Measurements from ENCODE around the gene HS3ST3B1. TPM values are rescaled to one million over a fixed set of nuclear protein-coding genes. Genes with fewer than 3 reads are reported as not detected.

The HS3ST3B1 gene
- total RNA-seq, 1 experiment from 2014 or later, result 0.33 TPM

DNA sequence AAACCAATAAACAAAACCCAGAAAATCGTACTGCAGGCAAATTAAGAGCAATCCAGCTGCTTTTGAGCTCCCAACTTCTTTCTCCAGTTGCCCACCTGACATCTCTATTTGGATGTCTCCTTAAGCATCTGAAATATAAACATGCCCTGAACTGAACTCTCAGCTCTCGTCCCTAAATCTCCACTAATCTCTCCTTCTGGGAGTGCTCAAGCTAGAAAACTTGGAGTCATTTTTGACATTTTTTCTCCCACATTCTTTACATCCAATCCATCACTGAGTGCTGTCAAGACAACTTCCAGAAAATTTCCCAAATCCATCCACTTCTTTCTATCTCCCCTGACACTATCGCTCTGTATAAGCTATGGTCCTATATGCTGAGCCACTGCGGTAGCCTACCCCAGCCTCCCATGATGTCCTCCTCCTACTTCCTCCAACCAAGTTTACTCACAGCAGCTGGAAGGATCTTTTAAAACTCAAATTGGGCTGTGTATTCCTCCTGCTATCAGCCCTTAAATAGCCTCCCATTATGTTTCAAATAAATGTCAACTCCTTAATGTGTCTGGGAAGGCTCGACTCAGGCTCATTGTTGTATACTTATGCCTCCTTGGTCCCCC lies 53.1 kb downstream of the HS3ST3B1 start:
- H3K27me3 ChIP-seq (ENCODE audit: low read length), result peaks cover 56% of the 10 kb centered on the region
- no peaks in the 10 kb centered on the region for H3K36me3 ChIP-seq (ENCODE audit: low read depth, low read length)
- H3K9ac ChIP-seq (ENCODE audit: low read length), result no peak overlapping the region
- ChIA-PET CTCF (no interaction called here), POLR2A (ENCODE audit: unreplicated experiment) (no interaction called here)
- BruUV-seq (replicated peaks), result no TSS peak
- H3K4me2 ChIP-seq (ENCODE audit: low read length), result no peak overlapping the region
- no peak overlapping the region for H2AFZ ChIP-seq (ENCODE audit: low read length)
- no peaks in the 10 kb centered on the region for H3K4me1 ChIP-seq (ENCODE audit: insufficient read depth, low read length)
- no peaks in the 10 kb centered on the region for H3K79me2 ChIP-seq (ENCODE audit: low read length)
- H3F3A ChIP-seq (ENCODE audit: low read length, unreplicated experiment), result no peaks in the 10 kb centered on the region
- no peak for DNase-seq
- intact Hi-C loops (cut with micrococcal nuclease), result no loop called here
- H3K9me2 ChIP-seq (replicated peaks; ENCODE audit: low read length), result no peaks in the 10 kb centered on the region
- TF ChIP-seq EZH2 (IDR thresholded peaks at IDR 0.05; ENCODE audit: low read length, unreplicated experiment) (no peak), EZH2phosphoT487 (IDR thresholded peaks at IDR 0.05; ENCODE audit: borderline replicate concordance, low read length) (no peak)
- TF ChIP-seq, protein P1, sequence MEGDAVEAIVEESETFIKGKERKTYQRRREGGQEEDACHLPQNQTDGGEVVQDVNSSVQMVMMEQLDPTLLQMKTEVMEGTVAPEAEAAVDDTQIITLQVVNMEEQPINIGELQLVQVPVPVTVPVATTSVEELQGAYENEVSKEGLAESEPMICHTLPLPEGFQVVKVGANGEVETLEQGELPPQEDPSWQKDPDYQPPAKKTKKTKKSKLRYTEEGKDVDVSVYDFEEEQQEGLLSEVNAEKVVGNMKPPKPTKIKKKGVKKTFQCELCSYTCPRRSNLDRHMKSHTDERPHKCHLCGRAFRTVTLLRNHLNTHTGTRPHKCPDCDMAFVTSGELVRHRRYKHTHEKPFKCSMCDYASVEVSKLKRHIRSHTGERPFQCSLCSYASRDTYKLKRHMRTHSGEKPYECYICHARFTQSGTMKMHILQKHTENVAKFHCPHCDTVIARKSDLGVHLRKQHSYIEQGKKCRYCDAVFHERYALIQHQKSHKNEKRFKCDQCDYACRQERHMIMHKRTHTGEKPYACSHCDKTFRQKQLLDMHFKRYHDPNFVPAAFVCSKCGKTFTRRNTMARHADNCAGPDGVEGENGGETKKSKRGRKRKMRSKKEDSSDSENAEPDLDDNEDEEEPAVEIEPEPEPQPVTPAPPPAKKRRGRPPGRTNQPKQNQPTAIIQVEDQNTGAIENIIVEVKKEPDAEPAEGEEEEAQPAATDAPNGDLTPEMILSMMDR (conservative IDR thresholded peaks at IDR 0.05; ENCODE audit: low read depth, low read length), result no peak
- H3K9me3 ChIP-seq (ENCODE audit: low read length), result no peaks in the 10 kb centered on the region
- no peak overlapping the region for H3K27ac ChIP-seq (ENCODE audit: low read length)
- ATAC-seq, result no peak
- no peak overlapping the region for H3K4me3 ChIP-seq (ENCODE audit: low read length)
- no peaks in the 10 kb centered on the region for H4K20me1 ChIP-seq (ENCODE audit: low read length)

DNA sequence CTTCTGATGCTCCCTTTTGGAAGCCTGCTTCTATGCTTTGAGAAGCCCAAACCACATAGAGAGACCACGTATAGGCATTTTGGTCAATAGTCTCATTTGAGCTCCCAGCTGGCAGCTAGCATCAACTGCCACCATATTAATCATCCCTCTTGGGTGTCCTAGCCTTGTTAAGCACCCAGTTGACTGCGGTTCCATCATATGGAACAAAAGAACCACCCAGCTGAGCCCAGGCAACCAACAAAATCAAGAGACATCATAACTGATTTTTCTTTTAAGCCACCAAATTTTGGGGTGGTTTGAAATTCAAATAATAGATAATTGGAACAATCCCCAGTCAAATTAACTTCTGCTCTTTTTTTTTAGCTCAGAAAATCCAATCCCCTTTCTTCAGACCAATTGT lies 53.9 kb downstream of the HS3ST3B1 start:
- Histone ChIP-seq H3K4me1 (ENCODE audit: insufficient read depth, low read length) (no peaks in the 10 kb centered on the region), H3K79me2 (ENCODE audit: low read length) (no peaks in the 10 kb centered on the region), H3K9me2 (replicated peaks; ENCODE audit: low read length) (no peaks in the 10 kb centered on the region), H3K9me3 (ENCODE audit: low read length) (no peaks in the 10 kb centered on the region), H2AFZ (ENCODE audit: low read length) (no peak overlapping the region), H3K36me3 (ENCODE audit: low read depth, low read length) (no peaks in the 10 kb centered on the region), H3K4me2 (ENCODE audit: low read length) (no peak overlapping the region), H4K20me1 (ENCODE audit: low read length) (no peaks in the 10 kb centered on the region), H3K27ac (ENCODE audit: low read length) (no peak overlapping the region), H3K9ac (ENCODE audit: low read length) (no peak overlapping the region), H3F3A (ENCODE audit: low read length, unreplicated experiment) (no peaks in the 10 kb centered on the region), H3K27me3 (ENCODE audit: low read length) (peaks cover 49% of the 10 kb centered on the region), H3K4me3 (ENCODE audit: low read length) (no peak overlapping the region)
- no peak for DNase-seq
- POLR2A ChIA-PET (ENCODE audit: unreplicated experiment), result no interaction called here
- BruUV-seq (replicated peaks), result no TSS peak
- ATAC-seq, result no peak
- TF ChIP-seq EZH2phosphoT487 (IDR thresholded peaks at IDR 0.05; ENCODE audit: borderline replicate concordance, low read length) (no peak), EZH2 (IDR thresholded peaks at IDR 0.05; ENCODE audit: low read length, unreplicated experiment) (no peak)
- TF ChIP-seq, protein P1 (conservative IDR thresholded peaks at IDR 0.05; ENCODE audit: low read depth, low read length), result no peak
- CTCF ChIA-PET, result no interaction called here
- intact Hi-C loops (cut with micrococcal nuclease), result no loop called here

DNA sequence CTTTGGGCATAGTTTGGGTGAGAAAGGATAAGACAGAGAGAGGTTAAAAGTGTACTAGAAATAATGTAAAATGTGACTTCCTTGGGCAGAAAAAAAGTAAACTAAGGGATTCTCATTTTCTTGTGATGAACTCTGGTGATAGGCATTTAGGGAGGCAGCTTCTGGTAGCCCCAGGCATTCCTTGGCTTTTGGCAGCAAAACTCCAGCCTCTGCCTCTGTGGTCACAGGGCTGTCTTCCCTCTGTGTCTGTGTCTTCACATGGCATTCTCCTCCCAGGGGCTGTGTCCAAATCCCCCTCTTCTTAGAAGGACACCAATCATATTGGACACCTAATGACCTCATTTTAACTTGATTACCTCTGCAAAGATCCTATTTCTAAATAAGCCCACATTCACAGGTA lies 54.7 kb downstream of the HS3ST3B1 start:
- BruUV-seq (replicated peaks), result no TSS peak
- H3K9ac ChIP-seq (ENCODE audit: low read length), result no peak overlapping the region
- H3K9me2 ChIP-seq (replicated peaks; ENCODE audit: low read length), result no peaks in the 10 kb centered on the region
- H3K9me3 ChIP-seq (ENCODE audit: low read length), result no peaks in the 10 kb centered on the region
- ATAC-seq, result no peak
- H3K79me2 ChIP-seq (ENCODE audit: low read length), result no peaks in the 10 kb centered on the region
- H4K20me1 ChIP-seq (ENCODE audit: low read length), result no peaks in the 10 kb centered on the region
- no peak overlapping the region for H3K4me2 ChIP-seq (ENCODE audit: low read length)
- no peak for DNase-seq
- CTCF ChIA-PET, result no interaction called here
- POLR2A ChIA-PET (ENCODE audit: unreplicated experiment), result no interaction called here
- intact Hi-C loops (cut with micrococcal nuclease), result no loop called here
- no peak overlapping the region for H3K4me3 ChIP-seq (ENCODE audit: low read length)
- no peak overlapping the region for H2AFZ ChIP-seq (ENCODE audit: low read length)
- H3F3A ChIP-seq (ENCODE audit: low read length, unreplicated experiment), result no peaks in the 10 kb centered on the region
- TF ChIP-seq EZH2phosphoT487 (IDR thresholded peaks at IDR 0.05; ENCODE audit: borderline replicate concordance, low read length) (no peak), EZH2 (IDR thresholded peaks at IDR 0.05; ENCODE audit: low read length, unreplicated experiment) (no peak)
- TF ChIP-seq, protein P1 (conservative IDR thresholded peaks at IDR 0.05; ENCODE audit: low read depth, low read length), result no peak
- H3K4me1 ChIP-seq (ENCODE audit: insufficient read depth, low read length), result no peaks in the 10 kb centered on the region
- H3K36me3 ChIP-seq (ENCODE audit: low read depth, low read length), result no peaks in the 10 kb centered on the region
- H3K27me3 ChIP-seq (ENCODE audit: low read length), result peaks cover 42% of the 10 kb centered on the region
- no peak overlapping the region for H3K27ac ChIP-seq (ENCODE audit: low read length)
